MM.1S (cell line): ENCODE measurements around the gene LIMS2.

Source experiments
- DNase-seq: peaks from one replicate; pipeline ENCODE4 v3.0.0-alpha.2; 2015
- H2AFZ ChIP-seq: fragments of 300-600 bp; sonication (generic); 2 replicates; pipeline ENCODE4 v1.6.0; 2016; ENCODE audit warnings: antibody characterized with exemption, low read length
- H3F3A ChIP-seq: fragments of 300-600 bp; sonication (generic); 2 replicates; pipeline ENCODE4 v1.6.1; 2016; ENCODE audit warnings: mild to moderate bottlenecking, antibody characterized with exemption, low read length, moderate library complexity, mixed read lengths; ENCODE audit not compliant: insufficient read depth
- H3K27ac ChIP-seq: fragments of 300-600 bp; sonication (generic); 2 replicates; pipeline ENCODE4 v1.5.1; 2016; ENCODE audit warnings: mild to moderate bottlenecking, low read length
- H3K27me3 ChIP-seq: fragments of 300-600 bp; sonication (generic); replicated peaks from 2 replicates; pipeline ENCODE4 v1.6.0; 2016; ENCODE audit warnings: low read length; ENCODE audit not compliant: insufficient read depth
- H3K36me3 ChIP-seq: fragments of 300-600 bp; sonication (generic); replicated peaks from 2 replicates; pipeline ENCODE4 v1.6.1; 2016; ENCODE audit warnings: mild to moderate bottlenecking, low read length, mixed read lengths; ENCODE audit not compliant: insufficient read depth
- H3K4me1 ChIP-seq: fragments of 300-600 bp; sonication (generic); 2 replicates; pipeline ENCODE4 v1.6.1; 2016; ENCODE audit warnings: low read length, mixed read lengths
- H3K4me2 ChIP-seq: fragments of 300-600 bp; sonication (generic); 2 replicates; pipeline ENCODE4 v1.6.0; 2016; ENCODE audit warnings: low read depth, low read length
- H3K4me3 ChIP-seq: fragments of 300-600 bp; sonication (generic); 2 replicates; pipeline ENCODE4 v1.5.1; 2016; ENCODE audit warnings: low read length, mixed read lengths
- H3K79me2 ChIP-seq: fragments of 300-600 bp; sonication (generic); 2 replicates; pipeline ENCODE4 v1.6.1; 2016; ENCODE audit warnings: mixed run types, low read length, mixed read lengths
- H3K9ac ChIP-seq: fragments of 300-600 bp; sonication (generic); 2 replicates; pipeline ENCODE4 v1.6.1; 2016; ENCODE audit warnings: low read length, mixed read lengths
- H3K9me2 ChIP-seq: fragments of 300-600 bp; sonication (generic); replicated peaks from 2 replicates; pipeline ENCODE4 v1.6.1; 2016; ENCODE audit warnings: mild to moderate bottlenecking, low read length, mixed read lengths; ENCODE audit not compliant: insufficient read depth
- H3K9me3 ChIP-seq: fragments of 300-600 bp; sonication (generic); replicated peaks from 2 replicates; pipeline ENCODE4 v1.6.1; 2016; ENCODE audit warnings: mild to moderate bottlenecking, low read length, mixed read lengths; ENCODE audit not compliant: insufficient read depth
- H4K20me1 ChIP-seq: fragments of 300-600 bp; sonication (generic); 2 replicates; pipeline ENCODE4 v1.6.1; 2016; ENCODE audit warnings: mild to moderate bottlenecking, low read length, moderate library complexity, mixed read lengths; ENCODE audit not compliant: insufficient read depth
- EZH2 ChIP-seq: fragments of 300-600 bp; sonication (generic); optimal IDR thresholded peaks from 2 replicates; pipeline ENCODE3; 2017; ENCODE audit warnings: low read depth, mild to moderate bottlenecking, antibody characterized with exemption, low read length, mixed read lengths
- EZH2phosphoT487 ChIP-seq: fragments of 300-600 bp; sonication (generic); IDR thresholded peaks from 2 replicates; pipeline ENCODE4 v1.6.1; 2018; ENCODE audit warnings: antibody characterized with exemption, low read length
- TF ChIP-seq, protein P1 (sequence below): fragments of 300-600 bp; sonication (generic); IDR thresholded peaks from 2 replicates; pipeline ENCODE4 v1.5.1; 2016; ENCODE audit warnings: antibody characterized with exemption, low read length, mixed read lengths

The LIMS2 gene

DNA sequence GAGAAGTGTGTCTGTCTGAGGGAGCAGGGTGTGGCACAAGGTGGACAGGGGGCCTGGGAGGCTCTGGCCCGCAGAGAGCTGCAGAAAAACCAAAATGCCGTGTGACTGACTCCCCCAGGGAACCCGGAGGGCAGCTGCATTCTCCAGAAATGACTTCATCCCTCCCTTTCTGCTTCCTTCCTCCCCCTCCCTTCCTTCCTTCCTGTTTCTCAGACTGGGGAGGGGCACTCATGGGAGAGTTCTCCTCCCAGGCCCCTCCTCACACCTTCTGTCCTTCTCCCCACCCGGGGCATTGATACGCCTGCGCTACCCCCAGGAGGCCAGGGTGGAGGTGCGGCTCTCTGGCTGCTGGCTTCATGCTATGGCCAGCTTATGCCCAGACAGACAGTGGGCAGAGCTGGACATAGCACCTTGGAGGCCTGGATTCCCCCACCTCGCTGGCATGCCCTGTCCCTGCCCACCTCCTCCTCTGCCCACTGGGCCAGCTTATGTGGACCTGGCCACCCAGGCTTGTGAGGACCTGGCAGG lies 37.5 kb downstream of the LIMS2 start:
- Histone ChIP-seq H4K20me1 (no peaks in the 10 kb centered on the region), H3K36me3 (no peaks in the 10 kb centered on the region), H3K27ac (no peak overlapping the region), H3K4me2 (no peak overlapping the region), H3K79me2 (no peaks in the 10 kb centered on the region), H3F3A (no peaks in the 10 kb centered on the region), H3K4me1 (no peaks in the 10 kb centered on the region), H3K4me3 (no peak overlapping the region), H3K9me3 (no peaks in the 10 kb centered on the region), H2AFZ (no peak overlapping the region), H3K9me2 (no peaks in the 10 kb centered on the region), H3K9ac (no peak overlapping the region), H3K27me3 (peaks cover 35% of the 10 kb centered on the region)
- DNase-seq, result no peak
- TF ChIP-seq EZH2 (no peak), EZH2phosphoT487 (no peak)
- TF ChIP-seq, protein P1, sequence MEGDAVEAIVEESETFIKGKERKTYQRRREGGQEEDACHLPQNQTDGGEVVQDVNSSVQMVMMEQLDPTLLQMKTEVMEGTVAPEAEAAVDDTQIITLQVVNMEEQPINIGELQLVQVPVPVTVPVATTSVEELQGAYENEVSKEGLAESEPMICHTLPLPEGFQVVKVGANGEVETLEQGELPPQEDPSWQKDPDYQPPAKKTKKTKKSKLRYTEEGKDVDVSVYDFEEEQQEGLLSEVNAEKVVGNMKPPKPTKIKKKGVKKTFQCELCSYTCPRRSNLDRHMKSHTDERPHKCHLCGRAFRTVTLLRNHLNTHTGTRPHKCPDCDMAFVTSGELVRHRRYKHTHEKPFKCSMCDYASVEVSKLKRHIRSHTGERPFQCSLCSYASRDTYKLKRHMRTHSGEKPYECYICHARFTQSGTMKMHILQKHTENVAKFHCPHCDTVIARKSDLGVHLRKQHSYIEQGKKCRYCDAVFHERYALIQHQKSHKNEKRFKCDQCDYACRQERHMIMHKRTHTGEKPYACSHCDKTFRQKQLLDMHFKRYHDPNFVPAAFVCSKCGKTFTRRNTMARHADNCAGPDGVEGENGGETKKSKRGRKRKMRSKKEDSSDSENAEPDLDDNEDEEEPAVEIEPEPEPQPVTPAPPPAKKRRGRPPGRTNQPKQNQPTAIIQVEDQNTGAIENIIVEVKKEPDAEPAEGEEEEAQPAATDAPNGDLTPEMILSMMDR, result no peak

DNA sequence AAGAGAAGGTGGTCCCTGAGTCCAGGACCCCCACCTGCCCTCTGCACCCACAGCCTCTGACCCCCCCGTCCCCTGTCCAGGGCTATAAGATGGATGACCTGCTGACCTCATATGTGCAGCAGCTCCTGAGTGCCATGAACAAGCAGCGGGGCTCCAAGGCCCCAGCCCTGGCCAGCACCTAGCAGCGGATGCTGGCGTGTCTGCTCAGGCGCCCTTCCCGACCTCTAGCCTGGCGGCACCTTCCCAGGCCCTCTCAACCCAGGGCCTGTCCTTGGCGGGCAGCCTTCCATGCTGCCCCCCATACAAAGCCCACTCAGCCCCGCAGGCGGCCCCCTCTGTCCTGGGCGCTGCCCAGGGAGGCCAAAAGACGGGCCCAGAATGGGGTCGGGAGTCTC lies 38.1 kb downstream of the LIMS2 start:
- Histone ChIP-seq H3K4me1 (no peaks in the 10 kb centered on the region), H3K79me2 (no peaks in the 10 kb centered on the region), H3K9me3 (no peaks in the 10 kb centered on the region), H3K36me3 (no peaks in the 10 kb centered on the region), H3K4me2 (no peak overlapping the region), H4K20me1 (no peaks in the 10 kb centered on the region), H3K27ac (no peak overlapping the region), H3K9me2 (no peaks in the 10 kb centered on the region), H3K4me3 (no peak overlapping the region), H3K27me3 (peaks cover 41% of the 10 kb centered on the region), H2AFZ (no peak overlapping the region), H3K9ac (no peak overlapping the region), H3F3A (no peaks in the 10 kb centered on the region)
- no peak for DNase-seq
- TF ChIP-seq EZH2phosphoT487 (no peak), EZH2 (no peak)
- TF ChIP-seq, protein P1, result no peak

DNA sequence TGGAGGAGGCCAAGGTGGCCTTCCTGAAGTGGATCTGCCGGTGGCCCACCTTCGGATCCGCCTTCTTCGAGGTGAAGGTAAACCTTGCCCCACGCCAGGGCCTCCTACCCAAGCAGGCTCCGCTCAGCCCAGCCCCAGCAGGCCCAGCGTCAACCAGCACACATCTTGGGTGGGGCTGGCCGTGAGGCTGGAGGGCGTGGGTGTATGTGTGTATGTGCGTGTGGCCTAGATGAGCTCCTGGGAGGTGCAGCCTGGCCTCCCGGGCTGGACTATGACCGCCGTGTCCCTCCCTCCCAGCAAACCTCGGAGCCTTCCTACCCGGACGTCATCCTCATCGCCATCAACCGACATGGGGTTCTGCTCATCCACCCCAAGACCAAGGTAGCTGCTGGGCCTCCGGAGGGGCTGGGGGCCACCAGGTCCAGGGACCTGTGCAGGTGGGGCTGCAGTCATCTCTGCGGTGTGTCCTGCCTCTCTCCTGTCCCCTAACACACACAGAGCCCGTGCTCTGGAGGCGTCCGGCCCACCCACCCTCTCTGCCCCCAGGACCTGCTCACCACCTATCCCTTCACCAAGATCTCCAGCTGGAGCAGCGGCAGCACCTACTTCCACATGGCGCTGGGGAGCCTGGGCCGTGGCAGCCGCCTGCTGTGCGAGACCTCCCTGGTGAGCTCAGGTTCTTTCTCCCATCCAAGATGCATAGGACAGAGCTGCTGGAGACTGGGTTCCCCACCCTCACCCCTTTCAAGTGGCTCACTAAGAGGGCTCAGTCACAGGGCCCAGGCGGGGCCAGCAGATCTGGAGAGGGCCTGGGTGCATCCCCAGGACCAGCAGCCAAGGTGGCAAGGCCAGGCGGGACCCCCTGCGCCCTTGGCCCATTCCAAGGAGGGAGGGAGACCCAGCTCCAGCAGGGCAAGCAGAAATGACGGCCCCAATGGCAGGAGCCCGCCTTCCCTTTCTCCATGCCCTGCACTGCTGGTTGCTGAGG lies 38.8 kb downstream of the LIMS2 start:
- Histone ChIP-seq H3K9me3 (no peaks in the 10 kb centered on the region), H4K20me1 (no peaks in the 10 kb centered on the region), H3K36me3 (no peaks in the 10 kb centered on the region), H3K9me2 (no peaks in the 10 kb centered on the region), H3K4me1 (no peaks in the 10 kb centered on the region), H3K79me2 (no peaks in the 10 kb centered on the region), H3K4me3 (no peak overlapping the region), H2AFZ (no peak overlapping the region), H3K4me2 (no peak overlapping the region), H3F3A (no peaks in the 10 kb centered on the region), H3K27ac (no peak overlapping the region), H3K9ac (no peak overlapping the region), H3K27me3 (peaks cover 48% of the 10 kb centered on the region)
- DNase-seq, result no peak
- TF ChIP-seq EZH2 (no peak), EZH2phosphoT487 (no peak)
- TF ChIP-seq, protein P1, result no peak
